WTC11 (cell line): ENCODE results near the gene FZR1.

Source experiments
- CBFB ChIP-seq: sonication (generic); formaldehyde crosslinking; IDR thresholded peaks from 2 replicates; pipeline ENCODE4 v1.8.1; 2022; ENCODE audit warnings: mild to moderate bottlenecking, low read depth, missing genetic modification reagents
- SMAD3 ChIP-seq: sonication (generic); formaldehyde crosslinking; IDR thresholded peaks from 2 replicates; pipeline ENCODE4 v1.8.0; 2022; ENCODE audit warnings: missing genetic modification reagents, mild to moderate bottlenecking, borderline replicate concordance
- USF2 ChIP-seq: sonication (generic); formaldehyde crosslinking; IDR thresholded peaks from 2 replicates; pipeline ENCODE4 v1.8.1; 2023; ENCODE audit warnings: mild to moderate bottlenecking, missing genetic modification reagents, moderate library complexity
- TF ChIP-seq, protein P1 (sequence below): fragments of 200-600 bp; IDR thresholded peaks from 2 replicates; pipeline ENCODE4 v1.8.0; 2022; ENCODE audit warnings: antibody characterized with exemption
- TF ChIP-seq, protein P2 (sequence below): sonication (generic); formaldehyde crosslinking; IDR thresholded peaks from 2 replicates; pipeline ENCODE4 v1.8.0; 2022; ENCODE audit warnings: mild to moderate bottlenecking, missing genetic modification reagents
- TF ChIP-seq, protein P3 (sequence below): sonication (generic); formaldehyde crosslinking; conservative IDR thresholded peaks from 2 replicates; pipeline ENCODE4 v1.8.1; 2022; ENCODE audit warnings: mild to moderate bottlenecking, missing genetic modification reagents

- TF ChIP-seq, protein P1, sequence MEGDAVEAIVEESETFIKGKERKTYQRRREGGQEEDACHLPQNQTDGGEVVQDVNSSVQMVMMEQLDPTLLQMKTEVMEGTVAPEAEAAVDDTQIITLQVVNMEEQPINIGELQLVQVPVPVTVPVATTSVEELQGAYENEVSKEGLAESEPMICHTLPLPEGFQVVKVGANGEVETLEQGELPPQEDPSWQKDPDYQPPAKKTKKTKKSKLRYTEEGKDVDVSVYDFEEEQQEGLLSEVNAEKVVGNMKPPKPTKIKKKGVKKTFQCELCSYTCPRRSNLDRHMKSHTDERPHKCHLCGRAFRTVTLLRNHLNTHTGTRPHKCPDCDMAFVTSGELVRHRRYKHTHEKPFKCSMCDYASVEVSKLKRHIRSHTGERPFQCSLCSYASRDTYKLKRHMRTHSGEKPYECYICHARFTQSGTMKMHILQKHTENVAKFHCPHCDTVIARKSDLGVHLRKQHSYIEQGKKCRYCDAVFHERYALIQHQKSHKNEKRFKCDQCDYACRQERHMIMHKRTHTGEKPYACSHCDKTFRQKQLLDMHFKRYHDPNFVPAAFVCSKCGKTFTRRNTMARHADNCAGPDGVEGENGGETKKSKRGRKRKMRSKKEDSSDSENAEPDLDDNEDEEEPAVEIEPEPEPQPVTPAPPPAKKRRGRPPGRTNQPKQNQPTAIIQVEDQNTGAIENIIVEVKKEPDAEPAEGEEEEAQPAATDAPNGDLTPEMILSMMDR, result no peak
- TF ChIP-seq USF2 (no peak), CBFB (CRISPR knock-in tag) (no peak), SMAD3 (CRISPR knock-in tag) (no peak)
- TF ChIP-seq, protein P2, sequence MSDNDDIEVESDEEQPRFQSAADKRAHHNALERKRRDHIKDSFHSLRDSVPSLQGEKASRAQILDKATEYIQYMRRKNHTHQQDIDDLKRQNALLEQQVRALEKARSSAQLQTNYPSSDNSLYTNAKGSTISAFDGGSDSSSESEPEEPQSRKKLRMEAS (CRISPR knock-in tag), result no peak
- TF ChIP-seq, protein P3, sequence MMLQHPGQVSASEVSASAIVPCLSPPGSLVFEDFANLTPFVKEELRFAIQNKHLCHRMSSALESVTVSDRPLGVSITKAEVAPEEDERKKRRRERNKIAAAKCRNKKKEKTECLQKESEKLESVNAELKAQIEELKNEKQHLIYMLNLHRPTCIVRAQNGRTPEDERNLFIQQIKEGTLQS, result no peak
These were observed 48.4 kb downstream of the FZR1 start for GRCh38 chr19:3554254-3555083.
